HG03354 (cell line): ENCODE data around the gene GNAT3.

ENCODE experiments used
- ATAC-seq: cut with Tn5 transposase; IDR thresholded peaks from one replicate; pipeline ENCODE4 v1.9.1; 2021; ENCODE audit warnings: mild to moderate bottlenecking; ENCODE audit not compliant: unreplicated experiment, poor library complexity, severe bottlenecking

Gene GNAT3

GRCh38 chr7:80468931-80469714 is 42.7 kb downstream of the GNAT3 start:
- no peak for ATAC-seq

- ATAC-seq: no peak
These were observed 44.8 kb downstream of the GNAT3 start for GRCh38 chr7:80467069-80467468.

GRCh38 chr7:80466636-80467035 is 45.2 kb downstream of the GNAT3 start:
- no peak for ATAC-seq

GRCh38 chr7:80464211-80464610 is 47.7 kb downstream of the GNAT3 start:
- ATAC-seq: no peak

GRCh38 chr7:80463272-80463920 is 48.5 kb downstream of the GNAT3 start:
- ATAC-seq: no peak

GRCh38 chr7:80460857-80461256 is 51.0 kb downstream of the GNAT3 start:
- no peak for ATAC-seq

- ATAC-seq: no peak
These were observed 51.9 kb downstream of the GNAT3 start for GRCh38 chr7:80459776-80460510.

GRCh38 chr7:80458822-80459725 is 52.8 kb downstream of the GNAT3 start:
- ATAC-seq: no peak

- ATAC-seq: peak; percentile 58
These were observed 58.0 kb downstream of the GNAT3 start for GRCh38 chr7:80453699-80454340.

GRCh38 chr7:80450621-80451308 is 61.1 kb downstream of the GNAT3 start:
- no peak for ATAC-seq

GRCh38 chr7:80449836-80450235 is 62.0 kb downstream of the GNAT3 start:
- ATAC-seq: no peak

GRCh38 chr7:80445351-80445750 is 66.5 kb downstream of the GNAT3 start:
- ATAC-seq: no peak

- ATAC-seq: no peak
These were observed 67.1 kb downstream of the GNAT3 start for GRCh38 chr7:80444811-80445210.

GRCh38 chr7:80443325-80443724 is 68.5 kb downstream of the GNAT3 start:
- ATAC-seq: no peak

- no peak for ATAC-seq
These were observed 71.0 kb downstream of the GNAT3 start for GRCh38 chr7:80440883-80441282.

- no peak for ATAC-seq
These were observed 71.7 kb downstream of the GNAT3 start for GRCh38 chr7:80439894-80440821.

GRCh38 chr7:80435521-80435920 is 76.3 kb downstream of the GNAT3 start:
- ATAC-seq: no peak

- ATAC-seq: no peak
These were observed 77.8 kb downstream of the GNAT3 start for GRCh38 chr7:80434047-80434446.
